ENCODE results near the gene ANGPT4.

ANGPT4 gene

DNA sequence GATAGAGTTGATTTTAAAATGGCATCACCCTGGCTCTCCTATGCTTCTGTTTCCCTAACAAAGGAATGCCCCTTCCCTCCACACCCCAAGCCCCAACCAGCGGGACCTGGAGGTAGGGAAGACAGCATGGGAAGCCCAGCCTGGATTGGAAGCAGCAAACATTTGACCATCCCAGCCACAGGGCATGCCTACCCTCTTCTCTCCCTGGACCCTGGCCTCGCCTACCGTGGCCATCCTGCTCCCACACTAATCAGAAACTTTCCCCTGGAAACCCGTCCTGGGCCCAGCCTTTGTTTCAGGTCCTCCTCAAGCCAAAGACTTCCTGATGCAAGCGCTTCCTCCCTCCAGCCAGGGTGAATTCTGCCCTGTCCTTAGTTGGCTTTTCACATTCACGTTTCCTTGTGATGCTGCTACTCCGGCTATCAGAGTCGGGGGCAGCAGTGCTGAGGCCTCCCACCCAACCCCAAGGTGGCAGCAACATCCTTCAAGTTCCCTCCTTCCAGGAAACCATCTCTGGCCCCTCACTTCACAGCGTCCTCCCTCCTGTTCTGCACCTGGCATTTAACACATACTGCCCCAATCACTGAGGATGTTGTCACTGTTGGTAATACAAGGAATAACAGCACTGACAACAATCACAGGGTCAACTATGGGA lies 18.2 kb upstream of the ANGPT4 start:
- no peak for DNase-seq

DNA sequence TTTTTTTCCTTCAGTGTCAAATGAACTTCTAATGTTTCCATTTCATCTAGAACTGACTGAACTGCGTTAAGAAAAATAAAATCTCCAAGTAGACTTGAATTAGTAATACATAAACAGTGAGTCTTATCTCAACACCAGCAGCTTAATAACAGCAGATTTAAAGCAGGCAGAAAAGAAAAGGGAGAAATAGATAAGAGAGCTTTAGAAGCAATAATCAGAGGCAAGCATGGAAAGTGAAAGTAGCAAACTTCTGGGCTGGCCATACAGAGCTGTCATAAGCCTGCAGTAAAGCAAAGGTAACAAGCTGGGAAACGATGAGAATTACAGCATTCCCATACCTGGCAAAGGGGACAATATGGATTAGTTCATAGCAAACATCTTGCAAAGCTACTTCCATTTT lies 16.9 kb upstream of the ANGPT4 start:
- DNase-seq: no peak

DNA sequence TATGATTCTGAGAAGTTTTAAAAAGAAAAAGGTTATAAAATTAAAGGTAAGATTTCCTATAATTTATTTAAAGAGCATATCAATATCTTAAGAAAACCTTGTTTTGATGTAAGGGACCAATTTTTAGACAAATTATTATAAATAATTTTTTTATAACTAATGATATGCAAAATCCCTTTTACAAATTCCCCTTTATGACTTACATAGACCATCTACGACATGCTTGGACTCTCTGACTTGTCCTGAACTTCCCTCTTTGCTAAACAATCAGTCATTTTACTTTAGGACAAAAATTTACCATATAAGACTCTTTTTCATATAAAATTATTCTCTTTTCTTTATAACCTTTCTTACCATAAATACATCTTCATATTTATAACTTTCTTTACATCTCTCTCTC lies 15.3 kb upstream of the ANGPT4 start:
- DNase-seq: no peak

DNA sequence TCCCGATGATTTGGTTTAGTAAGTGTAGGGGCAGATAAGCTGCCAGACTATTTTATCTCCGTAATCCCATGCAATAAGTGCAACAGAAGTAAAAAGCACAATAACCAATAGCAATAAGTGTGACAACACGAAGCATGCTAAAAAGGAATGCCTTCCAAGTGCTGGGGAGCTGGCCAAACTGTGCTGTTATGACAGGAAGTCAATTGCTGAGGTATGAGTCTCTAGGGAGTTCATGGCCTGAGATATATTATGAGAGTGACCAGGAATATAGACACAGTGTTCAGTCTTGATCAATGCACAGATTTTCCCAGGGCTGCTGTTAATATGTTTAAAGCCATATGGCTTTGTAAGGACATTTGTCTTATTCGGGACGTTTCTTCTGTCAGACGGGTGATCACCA lies 10.5 kb upstream of the ANGPT4 start:
- DNase-seq: no peak

DNA sequence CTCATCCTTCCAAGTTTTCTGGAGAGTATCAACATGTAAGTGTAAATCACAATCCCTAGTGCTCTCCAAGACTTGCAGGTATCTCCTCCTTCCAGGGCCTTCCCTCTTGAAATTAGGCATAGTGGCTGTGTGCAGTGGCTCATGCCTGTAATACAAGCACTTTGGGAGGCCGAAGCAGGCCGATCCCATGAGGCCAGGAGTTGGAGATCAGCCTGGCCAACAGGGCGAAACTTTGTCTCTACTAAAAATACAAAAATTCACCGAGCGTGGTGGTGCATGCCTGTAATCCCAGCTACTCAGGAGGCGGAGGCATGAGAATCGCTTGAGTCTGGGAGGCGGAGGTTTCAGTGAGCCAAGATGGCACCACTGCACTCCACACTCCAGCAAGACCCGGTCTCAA lies 9.4 kb upstream of the ANGPT4 start:
- no peak for DNase-seq

DNA sequence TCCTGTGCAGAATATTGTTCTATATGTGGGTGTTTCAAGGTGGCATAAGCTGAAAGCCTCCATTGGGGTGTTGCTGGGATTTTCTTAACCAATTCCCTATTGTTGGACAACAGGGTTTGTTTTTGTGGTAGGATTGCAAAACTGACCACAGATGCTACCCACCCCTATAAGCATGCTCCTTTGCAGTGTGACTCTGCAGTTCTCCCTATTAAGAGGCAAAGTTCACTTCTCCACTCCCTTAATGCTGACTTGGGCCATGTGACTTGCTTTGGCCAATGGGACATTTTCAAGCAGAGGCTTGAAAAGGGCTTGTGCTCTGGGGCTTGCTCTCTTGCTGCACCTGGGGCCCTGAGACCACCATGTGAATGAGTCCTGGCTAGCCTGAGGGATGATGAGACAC lies 8.5 kb upstream of the ANGPT4 start:
- DNase-seq: no peak

DNA sequence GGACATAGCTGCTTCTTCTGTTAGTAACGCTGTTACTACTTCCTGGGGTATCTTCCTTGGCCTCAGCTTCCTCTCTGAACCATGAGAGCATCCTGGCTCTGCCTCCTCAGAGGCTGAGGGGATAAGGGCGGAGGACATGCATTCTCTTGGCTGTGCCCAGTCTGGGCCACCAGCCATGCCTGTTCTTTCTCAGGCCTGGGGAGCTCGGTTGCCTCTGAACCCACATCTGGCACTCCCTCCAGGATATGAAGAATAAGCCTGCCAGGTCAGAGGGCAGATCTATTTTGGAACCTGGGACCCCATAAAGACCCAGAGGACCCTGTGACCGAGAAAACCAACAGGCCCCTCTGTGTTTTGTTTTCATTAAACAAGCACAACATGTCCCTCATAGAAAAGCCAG lies 6.6 kb upstream of the ANGPT4 start:
- DNase-seq: no peak

DNA sequence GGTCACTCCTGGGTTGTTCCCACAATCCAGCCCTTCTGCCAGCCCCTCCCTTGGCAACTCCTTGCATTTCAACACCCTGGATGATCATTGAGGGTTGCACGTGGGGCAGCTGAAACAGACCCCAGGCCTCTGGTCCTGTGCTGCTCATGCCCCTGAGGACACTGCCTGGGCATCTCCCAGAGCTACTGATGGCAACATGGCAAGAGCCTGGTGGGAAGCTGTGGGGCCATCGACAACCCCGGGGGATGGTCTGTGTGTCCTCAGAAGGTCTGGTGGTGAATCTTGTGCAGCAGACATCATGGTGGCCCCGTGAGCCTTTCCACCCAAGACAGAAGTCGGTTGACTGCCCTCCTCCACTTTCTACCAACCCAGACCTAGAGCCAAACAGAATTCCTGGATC lies 4.9 kb upstream of the ANGPT4 start:
- no peak for DNase-seq

DNA sequence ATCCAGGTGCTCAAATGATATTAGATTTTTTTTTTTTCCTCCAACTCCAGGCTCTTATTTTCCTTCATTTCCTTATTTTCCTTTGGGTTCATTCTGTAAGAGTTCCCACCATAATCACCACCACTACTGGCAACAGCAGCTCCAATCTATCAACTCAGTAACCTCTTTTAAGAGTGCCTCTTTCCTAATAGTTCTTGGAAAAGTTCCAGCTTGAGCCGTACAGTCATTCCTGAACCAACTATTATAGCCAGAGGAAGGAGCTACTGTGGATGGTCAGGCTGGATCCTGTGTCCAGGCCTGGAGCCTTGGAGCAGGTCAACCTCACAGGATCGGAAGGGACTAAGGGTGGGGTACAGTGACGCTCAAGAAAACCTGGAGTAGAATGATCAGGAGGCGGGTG lies 4.2 kb upstream of the ANGPT4 start:
- DNase-seq: no peak

DNA sequence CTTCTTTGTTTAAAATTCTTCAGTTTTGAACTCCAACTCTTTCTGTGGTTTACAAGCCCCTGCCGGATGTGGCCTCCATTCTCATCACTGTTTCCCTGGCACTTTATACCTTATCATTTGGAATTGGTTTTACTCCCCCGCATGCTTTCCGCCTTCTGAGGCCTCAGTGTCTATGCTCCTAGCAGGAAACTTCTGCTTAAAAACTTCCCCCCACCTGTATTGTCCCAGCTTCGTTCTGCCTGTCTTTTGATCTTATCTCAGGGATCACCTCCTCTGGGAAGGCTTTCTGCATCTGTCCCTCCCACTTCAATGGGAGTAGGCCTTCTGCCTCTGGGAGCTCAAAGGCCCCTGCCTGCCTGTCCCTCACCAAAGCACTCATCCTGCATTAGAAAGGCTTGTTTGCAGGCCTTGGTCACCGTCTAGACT lies 3.4 kb upstream of the ANGPT4 start:
- no peak for DNase-seq

DNA sequence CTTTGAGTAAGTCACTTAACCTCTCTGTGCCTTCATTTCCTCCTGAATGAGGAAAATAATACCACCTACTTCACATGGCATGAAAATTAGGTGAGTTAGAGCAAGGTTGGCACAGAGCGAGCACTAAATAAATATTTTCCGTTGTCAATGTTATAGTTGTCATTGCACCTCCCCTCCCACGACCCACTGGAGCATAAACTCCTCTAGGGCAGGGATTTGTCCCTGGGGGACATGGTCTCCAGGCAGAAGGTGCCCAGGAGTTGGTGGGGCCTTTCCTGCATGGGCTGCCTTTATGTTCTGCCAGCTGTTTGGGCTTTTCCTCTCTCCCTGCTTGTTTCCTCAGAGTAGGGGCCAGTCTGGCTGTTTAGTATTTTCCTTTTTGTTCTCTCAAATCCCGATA lies 1.3 kb upstream of the ANGPT4 start:
- DNase-seq: no peak

DNA sequence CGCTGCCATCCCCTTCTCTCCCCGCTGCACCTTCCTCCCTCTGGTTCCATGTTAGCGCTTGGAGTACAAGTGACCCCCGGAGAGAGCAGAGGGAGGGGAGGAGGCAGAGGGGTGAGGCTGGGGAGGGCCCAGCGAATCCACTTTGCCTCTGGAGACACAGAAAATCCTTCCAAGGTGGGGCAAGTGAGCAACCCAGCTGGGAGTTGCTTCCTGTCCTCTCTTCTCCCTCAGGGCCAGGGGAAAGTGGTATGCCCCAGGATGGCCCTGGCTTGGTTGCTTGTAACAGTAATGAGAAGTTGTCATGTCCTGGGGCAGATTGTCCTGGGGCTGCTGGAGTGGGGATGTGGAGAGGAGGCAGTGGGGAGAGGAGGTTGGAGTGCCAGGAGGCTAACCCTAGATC lies 691 bp upstream of the ANGPT4 start:
- no peak for DNase-seq

DNA sequence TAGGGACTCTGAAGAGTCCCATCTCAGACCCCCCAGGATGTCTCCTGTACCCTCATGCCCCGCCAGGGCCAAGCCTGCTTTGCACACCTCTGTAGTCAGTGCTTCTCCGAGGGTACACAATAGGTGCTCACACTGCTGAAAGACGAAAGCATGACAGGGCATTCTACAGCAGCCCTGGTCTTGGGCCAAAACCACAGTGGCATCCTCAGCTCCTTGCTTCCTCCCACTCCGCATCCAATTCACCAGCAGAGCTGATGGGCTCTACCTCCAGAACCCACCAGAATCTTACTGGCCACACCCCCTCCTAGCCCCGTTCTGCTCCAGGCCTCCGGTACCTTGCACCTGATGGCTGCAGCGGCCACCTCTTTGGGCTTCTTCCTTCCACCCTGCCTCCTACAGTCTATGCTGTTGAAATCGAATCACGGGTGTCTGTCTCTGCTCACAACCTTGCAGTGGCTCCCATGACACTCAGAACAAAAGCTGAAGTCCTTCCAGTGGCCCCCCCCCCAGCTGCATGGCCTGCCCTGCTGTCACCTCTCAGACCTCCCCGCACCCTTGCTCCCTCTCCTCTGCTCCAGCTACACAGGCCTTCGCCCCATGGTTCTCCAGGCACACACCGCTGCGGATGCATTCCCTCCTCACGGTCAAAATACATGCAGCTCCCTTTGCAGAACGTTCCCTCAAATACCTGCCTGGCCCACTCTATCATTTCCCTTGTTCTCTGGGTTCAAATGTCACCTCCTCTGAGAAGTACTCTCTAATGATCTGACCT lies 1.2 kb downstream of the ANGPT4 start:
- no peak for DNase-seq

DNA sequence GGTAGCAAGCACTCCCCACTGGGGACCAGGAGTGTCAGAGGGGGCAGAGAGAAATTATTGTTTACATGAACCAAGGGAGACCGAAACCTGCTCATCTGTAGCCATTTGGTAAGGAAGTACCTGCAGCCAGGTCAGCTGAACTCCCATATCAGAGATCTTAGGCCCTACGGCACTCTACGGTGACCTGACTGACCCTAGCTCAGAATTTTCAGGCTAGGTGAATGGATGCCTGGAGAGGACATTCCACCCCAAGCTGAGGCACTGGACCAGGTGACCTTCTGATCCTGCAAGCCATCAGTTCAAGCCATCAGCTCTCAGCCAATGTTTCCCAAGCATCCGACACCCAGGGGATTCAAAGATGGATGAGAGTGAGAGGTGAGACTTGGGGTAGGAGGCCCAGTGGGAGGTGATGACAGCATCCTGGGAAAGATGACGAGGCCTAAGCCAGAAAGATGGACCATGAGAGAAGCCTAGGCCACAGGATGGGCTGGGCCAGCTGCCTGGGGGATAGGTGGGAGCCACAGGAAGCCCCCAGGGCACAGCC lies 2.8 kb downstream of the ANGPT4 start:
- DNase-seq: no peak

DNA sequence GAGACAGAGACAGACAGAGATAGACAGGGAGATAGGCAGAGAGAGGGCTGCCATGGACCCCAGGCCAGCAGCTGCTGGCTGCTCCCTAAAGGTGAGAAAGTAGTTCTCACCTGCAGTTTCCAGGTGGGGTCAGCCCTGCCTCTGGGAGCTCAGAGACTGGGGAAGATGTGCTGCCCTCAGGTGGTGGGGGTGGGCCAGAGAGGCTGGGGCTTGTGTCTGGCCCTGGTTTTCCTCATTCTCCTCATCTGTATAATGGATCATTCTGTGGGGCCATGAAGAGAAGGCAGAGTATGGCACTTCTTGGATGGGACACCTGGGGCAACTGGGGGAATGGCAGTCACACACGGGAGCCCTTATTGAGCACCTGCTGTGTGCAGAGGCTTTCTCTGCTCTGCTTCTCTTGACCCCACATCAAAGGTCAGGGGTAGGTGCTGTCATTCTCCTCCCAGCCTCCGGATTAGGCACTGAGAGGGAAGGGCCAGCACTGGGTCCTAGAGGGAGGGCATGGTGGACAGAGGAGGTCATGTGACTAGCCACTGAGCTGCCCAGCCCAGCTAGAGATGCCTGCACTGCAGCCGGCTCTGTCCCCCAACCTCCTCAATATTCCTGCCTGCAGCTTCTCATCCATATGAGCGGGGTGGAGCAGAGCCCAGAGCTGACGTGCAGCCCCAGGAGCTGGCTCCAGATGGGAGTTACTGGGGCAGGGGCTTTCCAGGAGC lies 4.1 kb downstream of the ANGPT4 start:
- DNase-seq: no peak

DNA sequence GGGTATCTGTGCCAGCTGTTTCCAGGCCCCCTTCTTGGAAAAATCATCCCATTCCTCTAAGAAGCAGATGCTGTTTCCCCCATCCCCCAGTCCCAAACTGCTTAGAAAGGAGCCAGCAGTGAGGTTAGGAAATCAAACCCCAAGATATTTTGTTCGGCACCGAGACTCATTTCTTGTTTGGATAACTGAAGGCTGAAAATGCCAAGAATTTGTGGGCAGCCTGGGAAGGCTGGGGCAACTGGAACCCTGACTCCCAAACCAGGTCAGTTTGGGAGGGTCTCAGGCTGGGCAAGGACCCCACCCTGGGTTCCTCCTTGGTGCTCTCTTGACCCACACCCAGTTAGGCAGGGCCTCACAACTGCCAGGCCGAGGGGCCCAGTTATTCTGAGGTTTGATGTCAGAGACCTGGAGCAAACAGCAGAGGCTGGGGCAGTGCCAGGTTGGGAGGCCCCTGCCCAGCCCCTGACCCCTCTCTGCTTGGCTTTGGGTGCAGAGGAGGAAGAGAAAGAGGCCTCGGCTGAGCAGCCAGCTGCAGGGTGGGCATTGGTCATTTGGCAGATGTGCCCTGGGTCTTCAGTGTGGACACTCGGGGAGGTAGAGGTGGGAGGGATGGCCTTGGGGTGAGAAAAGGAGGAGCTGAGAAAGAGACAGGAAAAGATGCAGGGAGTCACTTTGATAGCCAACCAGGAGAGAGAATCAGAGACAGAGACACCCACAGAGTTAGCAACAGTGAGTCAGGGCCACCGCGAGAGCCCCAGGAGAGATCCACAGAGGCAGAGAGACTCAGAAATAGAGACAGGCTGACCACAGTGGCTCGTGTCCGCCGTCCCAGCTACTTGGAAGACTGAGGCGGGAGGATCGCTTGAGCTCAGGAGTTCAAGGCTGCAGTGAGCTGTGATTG lies 5.0 kb downstream of the ANGPT4 start:
- no peak for DNase-seq

DNA sequence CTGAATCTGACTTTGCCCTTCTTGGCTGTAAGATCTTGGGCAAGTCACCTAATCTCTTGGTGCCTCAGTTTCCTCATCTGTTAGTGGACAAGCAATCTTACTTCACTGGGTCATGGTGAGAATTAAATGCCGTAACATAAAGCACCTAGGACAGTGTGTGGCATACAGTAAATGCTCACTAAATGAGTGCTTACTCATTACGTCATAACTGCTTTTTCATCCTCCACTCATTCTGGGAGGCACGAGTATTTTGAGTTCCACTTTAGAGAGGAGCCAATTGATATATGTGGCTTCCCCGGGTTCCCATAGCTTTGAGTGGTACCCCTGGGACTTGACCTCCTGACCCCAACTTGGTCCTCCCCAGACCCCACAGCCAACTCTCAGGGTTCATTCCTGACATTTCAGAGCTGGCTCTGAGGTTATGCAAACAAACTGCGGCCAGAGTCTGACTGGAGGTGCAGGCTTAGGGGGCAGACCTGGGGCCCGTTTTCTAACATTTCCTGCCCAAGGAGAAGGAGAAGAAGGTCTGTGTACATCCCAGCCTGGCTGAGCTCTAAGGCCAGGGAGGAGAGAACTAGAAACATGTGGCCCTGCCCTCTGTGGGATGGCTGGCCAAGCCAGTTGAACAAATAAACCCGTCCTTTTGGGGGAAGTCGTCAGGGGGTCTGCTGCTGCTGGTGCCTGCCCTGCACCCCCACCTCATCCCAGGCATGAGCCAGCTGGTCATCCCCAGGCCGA lies 5.8 kb downstream of the ANGPT4 start:
- no peak for DNase-seq

DNA sequence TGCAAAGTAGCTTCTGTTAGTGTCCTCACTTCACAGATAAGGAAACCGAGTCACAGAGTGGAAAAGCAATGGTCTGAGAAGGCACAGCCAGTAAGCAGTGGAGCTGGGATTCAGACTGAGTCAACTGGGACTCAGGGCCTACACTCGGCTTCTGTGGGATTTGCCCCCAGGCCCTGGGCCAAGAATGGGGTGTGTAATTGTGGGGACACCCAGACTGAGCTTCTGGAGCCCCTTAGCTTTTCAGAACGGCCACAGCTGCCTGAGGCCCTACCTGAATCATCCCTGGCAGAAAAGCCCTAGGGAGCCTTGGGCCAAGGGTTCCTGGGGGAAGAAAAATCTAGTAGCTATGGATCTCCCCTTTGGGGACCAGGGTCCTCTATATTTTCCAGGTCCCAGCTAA lies 6.5 kb downstream of the ANGPT4 start:
- no peak for DNase-seq

DNA sequence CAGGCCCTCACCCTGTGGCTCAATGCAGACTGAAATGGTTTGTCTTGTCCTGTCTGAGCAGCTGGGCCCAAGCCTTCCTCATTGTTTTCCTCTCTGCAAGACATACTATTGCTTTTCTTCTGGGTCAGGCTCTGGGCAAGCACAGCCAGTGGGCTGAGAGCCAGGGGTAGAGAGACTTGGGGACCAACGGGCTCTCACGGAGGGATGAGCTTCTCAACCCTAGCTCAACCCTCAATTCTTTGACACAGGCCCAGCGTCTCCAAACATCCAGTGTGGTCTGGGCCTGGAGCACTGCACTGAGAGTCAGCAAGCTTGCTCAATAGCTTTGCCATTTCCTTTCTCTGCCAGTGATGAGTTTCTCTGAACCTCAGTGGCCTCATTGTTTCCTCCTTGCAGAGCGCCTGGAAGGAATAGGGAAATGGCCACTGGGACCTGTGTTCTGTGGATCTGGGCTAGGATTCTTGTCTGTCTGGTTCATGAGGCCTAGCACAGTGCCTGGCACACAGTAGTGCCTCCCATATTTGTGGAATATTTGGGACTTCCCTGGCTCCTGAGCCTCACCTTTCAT lies 9.3 kb downstream of the ANGPT4 start:
- DNase-seq: no peak

DNA sequence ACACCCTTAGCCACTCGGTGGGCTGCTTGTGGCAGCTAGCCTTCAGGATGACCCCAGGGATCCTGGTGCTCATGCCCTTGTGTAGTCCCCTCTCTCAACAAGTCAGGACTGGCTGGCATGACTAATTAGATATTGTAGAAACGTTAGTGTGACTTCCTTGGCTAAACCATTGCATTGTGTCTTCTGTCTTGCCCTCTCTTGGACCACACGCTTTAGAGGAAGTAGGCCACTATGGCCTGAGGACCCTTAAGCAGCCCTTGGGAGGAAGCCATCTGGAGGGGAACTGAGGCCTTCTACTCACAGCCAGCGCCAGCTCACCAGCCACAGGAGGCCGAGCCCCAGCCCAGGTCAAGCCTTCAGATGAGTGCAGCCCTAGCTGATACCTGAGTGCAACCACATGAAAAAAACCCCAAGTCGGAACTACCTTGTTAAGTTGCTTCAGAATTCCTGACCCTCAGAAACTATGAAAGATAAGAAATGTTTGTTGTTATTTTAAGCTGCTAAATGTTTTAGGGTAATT lies 10.1 kb downstream of the ANGPT4 start:
- DNase-seq: no peak

DNA sequence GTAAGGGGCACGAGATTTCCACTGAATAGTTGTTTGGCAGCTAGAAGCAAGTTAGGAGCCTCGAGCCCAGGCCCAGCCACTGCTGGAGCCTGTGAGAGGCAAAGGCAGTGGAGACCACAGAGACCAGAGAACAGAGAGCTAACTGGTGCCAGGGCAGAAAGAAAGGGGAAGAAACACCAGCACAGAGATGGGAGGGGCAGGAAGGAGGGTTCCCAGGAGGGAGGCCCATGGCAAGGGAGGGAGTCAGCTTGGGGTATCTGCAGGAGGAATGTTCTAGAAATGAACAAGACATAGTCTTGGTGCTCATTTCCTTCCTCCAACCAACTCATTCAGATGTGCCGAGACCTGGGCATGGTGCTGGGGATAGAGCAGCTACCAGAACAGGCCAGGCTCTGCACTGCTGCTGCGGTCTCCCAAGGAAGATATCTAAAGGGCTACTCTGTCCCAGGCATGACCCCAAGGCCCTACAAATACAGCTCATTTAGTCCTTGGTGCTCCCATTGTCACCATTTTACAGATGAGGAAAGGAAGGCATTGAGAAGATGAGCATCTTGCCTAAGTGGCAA lies 10.7 kb downstream of the ANGPT4 start:
- DNase-seq: no peak
